KMS-11 (cell line): ENCODE results near the gene LMNTD2.

Source experiments
- H2AFZ ChIP-seq: fragments of 200-600 bp; sonication (generic); 2 replicates; pipeline ENCODE4 v1.6.1; 2016; ENCODE audit warnings: antibody characterized with exemption, mixed run types, low read depth
- H3K27ac ChIP-seq: fragments of 200-600 bp; sonication (generic); 2 replicates; pipeline ENCODE4 v1.6.1; 2016; ENCODE audit warnings: mild to moderate bottlenecking, mixed run types
- H3K27me3 ChIP-seq: fragments of 200-600 bp; sonication (generic); 2 replicates; pipeline ENCODE4 v1.6.1; 2017; ENCODE audit warnings: mild to moderate bottlenecking, low read depth, mixed run types, moderate library complexity; ENCODE audit not compliant: insufficient read depth
- H3K36me3 ChIP-seq: fragments of 200-600 bp; sonication (generic); 2 replicates; pipeline ENCODE4 v1.6.1; 2017; ENCODE audit warnings: mild to moderate bottlenecking, mixed run types; ENCODE audit not compliant: insufficient read depth
- H3K4me1 ChIP-seq: fragments of 200-600 bp; sonication (generic); 2 replicates; pipeline ENCODE4 v1.6.1; 2016; ENCODE audit warnings: mild to moderate bottlenecking, low read depth, mixed run types; ENCODE audit not compliant: poor library complexity, severe bottlenecking
- H3K4me2 ChIP-seq: fragments of 200-600 bp; sonication (generic); 2 replicates; pipeline ENCODE4 v1.7.0; 2016; ENCODE audit warnings: mild to moderate bottlenecking, mixed run types
- H3K4me3 ChIP-seq: fragments of 200-600 bp; sonication (generic); IDR thresholded peaks from 2 replicates; pipeline ENCODE4 v1.6.1; 2017; ENCODE audit warnings: low read depth, low read length, mixed read lengths; ENCODE audit not compliant: insufficient read depth
- H3K79me2 ChIP-seq: fragments of 200-600 bp; sonication (generic); 2 replicates; pipeline ENCODE4 v1.6.1; 2016; ENCODE audit warnings: low read depth, mixed run types; ENCODE audit not compliant: insufficient read depth
- H3K9ac ChIP-seq: fragments of 200-600 bp; sonication (generic); 2 replicates; pipeline ENCODE4 v1.6.1; 2016; ENCODE audit warnings: mild to moderate bottlenecking, mixed run types
- H4K20me1 ChIP-seq: fragments of 200-600 bp; sonication (generic); 2 replicates; pipeline ENCODE4 v1.6.1; 2016; ENCODE audit warnings: mild to moderate bottlenecking, mixed run types; ENCODE audit not compliant: insufficient read depth
- CTCF ChIP-seq: fragments of 200-600 bp; sonication (generic); conservative IDR thresholded peaks from 2 replicates; pipeline ENCODE4 v1.6.1; 2017; ENCODE audit warnings: low read depth, mild to moderate bottlenecking, antibody characterized with exemption, low read length, moderate library complexity, mixed read lengths

LMNTD2 gene

GRCh38 chr11:592501-592900 is 32.0 kb upstream of the LMNTD2 start:
- Histone ChIP-seq H3K4me1 (peaks cover 34% of the 10 kb centered on the region), H2AFZ (no peak overlapping the region), H3K9ac (no peak overlapping the region), H3K27me3 (no peaks in the 10 kb centered on the region), H3K79me2 (peaks cover 9% of the 10 kb centered on the region; the same call in 1 of the 2 replicates), H3K4me2 (no peak overlapping the region), H3K36me3 (peaks cover 6% of the 10 kb centered on the region; the same call in 1 of the 2 replicates), H3K27ac (no peak overlapping the region), H3K4me3 (no peak overlapping the region), H4K20me1 (no peaks in the 10 kb centered on the region)
- TF ChIP-seq CTCF: no peak

- no peaks in the 10 kb centered on the region for H3K27me3 ChIP-seq
- H3K9ac ChIP-seq: no peak overlapping the region
- no peak overlapping the region for H3K4me2 ChIP-seq
- peaks cover 39% of the 10 kb centered on the region for H3K4me1 ChIP-seq
- no peak for TF ChIP-seq CTCF
- H3K36me3 ChIP-seq: peaks cover 6% of the 10 kb centered on the region; the same call in 1 of the 2 replicates
- no peak overlapping the region for H3K27ac ChIP-seq
- H3K4me3 ChIP-seq: no peak overlapping the region
- no peaks in the 10 kb centered on the region for H4K20me1 ChIP-seq
- no peak overlapping the region for H2AFZ ChIP-seq
- H3K79me2 ChIP-seq: peaks cover 15% of the 10 kb centered on the region; the same call in 1 of the 2 replicates
Observed at GRCh38 chr11:590997-591396, 30.5 kb upstream of the LMNTD2 start.

- H3K9ac ChIP-seq: no peak overlapping the region
- H3K36me3 ChIP-seq: peaks cover 6% of the 10 kb centered on the region; the same call in 1 of the 2 replicates
- H2AFZ ChIP-seq: no peak overlapping the region
- H3K27me3 ChIP-seq: no peaks in the 10 kb centered on the region
- H3K79me2 ChIP-seq: peaks cover 15% of the 10 kb centered on the region; the same call in 1 of the 2 replicates
- no peaks in the 10 kb centered on the region for H4K20me1 ChIP-seq
- H3K4me2 ChIP-seq: no peak overlapping the region
- no peak for TF ChIP-seq CTCF
- no peak overlapping the region for H3K27ac ChIP-seq
- H3K4me3 ChIP-seq: no peak overlapping the region
- peaks cover 28% of the 10 kb centered on the region for H3K4me1 ChIP-seq
Observed at GRCh38 chr11:589798-590197, 29.3 kb upstream of the LMNTD2 start.

GRCh38 chr11:587978-588380 is 27.4 kb upstream of the LMNTD2 start:
- Histone ChIP-seq H3K4me1 (peaks cover 23% of the 10 kb centered on the region), H3K27ac (peak overlapping the region; percentile 18; the same call in 1 of the 2 replicates), H3K4me2 (no peak overlapping the region; the same call in 1 of the 2 replicates), H3K36me3 (peaks cover 3% of the 10 kb centered on the region; the same call in 1 of the 2 replicates), H3K4me3 (no peak overlapping the region), H2AFZ (no peak overlapping the region), H4K20me1 (no peaks in the 10 kb centered on the region), H3K27me3 (no peaks in the 10 kb centered on the region), H3K9ac (no peak overlapping the region), H3K79me2 (peaks cover 24% of the 10 kb centered on the region; the same call in 1 of the 2 replicates)
- no peak for TF ChIP-seq CTCF
